Hepatocyte (in vitro differentiated cells): ENCODE measurements around the gene ANO3.

Experiments
- CTCF ChIP-seq: fragments of 200-600 bp; sonication (generic); IDR thresholded peaks from 2 replicates; pipeline ENCODE4 v1.5.1; 2016; ENCODE audit warnings: antibody characterized with exemption, mild to moderate bottlenecking; ENCODE audit not compliant: poor library complexity
- EZH2phosphoT487 ChIP-seq: fragments of 200-600 bp; sonication (generic); IDR thresholded peaks from one replicate; pipeline ENCODE4 v1.6.1; 2018; ENCODE audit warnings: antibody characterized with exemption, mild to moderate bottlenecking, low read depth, moderate library complexity; ENCODE audit not compliant: unreplicated experiment, severe bottlenecking

DNA sequence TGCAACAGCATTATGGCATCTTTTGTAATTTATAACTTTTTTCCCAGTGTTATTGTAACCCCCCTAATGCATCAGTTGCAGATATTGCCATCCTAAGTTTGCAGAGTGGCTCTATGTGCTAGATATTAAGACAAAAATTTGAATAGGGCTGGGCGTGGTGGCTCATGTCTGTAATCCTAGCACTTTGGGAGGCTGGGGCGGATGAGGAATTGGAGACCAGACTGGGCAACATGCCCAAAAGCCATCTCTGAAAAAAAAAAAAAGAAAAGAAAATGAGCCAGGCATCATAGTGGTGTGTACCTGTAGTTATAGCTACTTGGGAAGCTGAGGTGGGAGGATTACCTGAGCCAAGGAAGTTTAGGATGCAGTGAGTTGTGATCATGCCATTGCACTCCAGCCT, 290.3 kb downstream of the ANO3 start:
- no peak for TF ChIP-seq CTCF
- no peak for TF ChIP-seq EZH2phosphoT487
